Neutrophil (primary cell): ENCODE results near the gene VPS26B.

Experiments
- H3K27ac ChIP-seq: fragments of 200-600 bp; sonication (generic); 2 replicates; pipeline ENCODE4 v1.5.1; 2016; ENCODE audit warnings: mild to moderate bottlenecking, moderate library complexity
- H3K27me3 ChIP-seq: fragments of 200-600 bp; sonication (generic); 2 replicates; pipeline ENCODE4 v1.6.0; 2016; ENCODE audit warnings: mild to moderate bottlenecking
- H3K36me3 ChIP-seq: fragments of 200-600 bp; sonication (generic); 2 replicates; pipeline ENCODE4 v1.5.1; 2017
- H3K4me1 ChIP-seq, 2 experiments: fragments of 200-600 bp in 1 of 2; sonication (generic) in 1 of 2; 1 replicate in 1 of 2; 2 replicates in 1 of 2; pipeline versions ENCODE4 v1.5.1 to v1.6.1; 2013 to 2016; ENCODE audit warnings: low read depth in 1 of 2, low read length in 1 of 2, mild to moderate bottlenecking in 1 of 2, moderate library complexity in 1 of 2; ENCODE audit not compliant: control insufficient read depth in 1 of 2, insufficient read depth in 1 of 2
- H3K4me3 ChIP-seq, 2 experiments: fragments of 200-600 bp in 1 of 2; sonication (generic) in 1 of 2; 1 replicate in 1 of 2; 2 replicates in 1 of 2; pipeline ENCODE4 v1.5.1; 2013 to 2016; ENCODE audit warnings: low read depth in 1 of 2, low read length in 1 of 2, mild to moderate bottlenecking in 1 of 2, moderate library complexity in 1 of 2
- H3K9me3 ChIP-seq: fragments of 200-600 bp; sonication (generic); 2 replicates; pipeline ENCODE4 v1.5.1; 2016
- TF ChIP-seq, protein P1 (sequence below): fragments of 200-600 bp; sonication (generic); IDR thresholded peaks from 2 replicates; pipeline ENCODE4 v1.5.1; 2016; ENCODE audit warnings: antibody characterized with exemption

VPS26B gene

DNA sequence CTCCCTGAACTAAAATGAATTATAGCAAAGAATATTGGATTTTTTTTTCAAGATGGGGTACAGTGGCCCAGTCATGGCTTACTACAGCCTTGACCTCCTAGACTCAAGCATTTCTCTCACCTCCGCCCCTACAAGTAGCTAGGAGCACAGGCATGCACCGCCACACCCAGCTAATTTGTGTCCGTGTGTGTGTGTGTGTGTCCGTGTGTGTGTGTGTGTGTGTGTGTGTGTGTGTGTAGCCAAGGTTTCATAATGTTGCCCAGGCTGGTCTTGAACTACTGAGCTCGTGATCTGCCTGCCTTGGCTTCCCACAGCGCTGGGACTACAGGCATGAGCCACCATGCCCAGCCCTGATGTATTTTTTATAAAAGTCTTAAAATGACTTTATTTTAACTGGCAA, 16.1 kb downstream of the VPS26B start:
- Histone ChIP-seq H3K4me3 (no peak overlapping the region), H3K4me1 (peaks cover 14% of the 10 kb centered on the region in 2 experiments), H3K9me3 (no peaks in the 10 kb centered on the region), H3K27me3 (no peaks in the 10 kb centered on the region), H3K27ac (no peak overlapping the region), H3K36me3 (peaks cover 94% of the 10 kb centered on the region)
- TF ChIP-seq, protein P1, sequence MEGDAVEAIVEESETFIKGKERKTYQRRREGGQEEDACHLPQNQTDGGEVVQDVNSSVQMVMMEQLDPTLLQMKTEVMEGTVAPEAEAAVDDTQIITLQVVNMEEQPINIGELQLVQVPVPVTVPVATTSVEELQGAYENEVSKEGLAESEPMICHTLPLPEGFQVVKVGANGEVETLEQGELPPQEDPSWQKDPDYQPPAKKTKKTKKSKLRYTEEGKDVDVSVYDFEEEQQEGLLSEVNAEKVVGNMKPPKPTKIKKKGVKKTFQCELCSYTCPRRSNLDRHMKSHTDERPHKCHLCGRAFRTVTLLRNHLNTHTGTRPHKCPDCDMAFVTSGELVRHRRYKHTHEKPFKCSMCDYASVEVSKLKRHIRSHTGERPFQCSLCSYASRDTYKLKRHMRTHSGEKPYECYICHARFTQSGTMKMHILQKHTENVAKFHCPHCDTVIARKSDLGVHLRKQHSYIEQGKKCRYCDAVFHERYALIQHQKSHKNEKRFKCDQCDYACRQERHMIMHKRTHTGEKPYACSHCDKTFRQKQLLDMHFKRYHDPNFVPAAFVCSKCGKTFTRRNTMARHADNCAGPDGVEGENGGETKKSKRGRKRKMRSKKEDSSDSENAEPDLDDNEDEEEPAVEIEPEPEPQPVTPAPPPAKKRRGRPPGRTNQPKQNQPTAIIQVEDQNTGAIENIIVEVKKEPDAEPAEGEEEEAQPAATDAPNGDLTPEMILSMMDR = no peak

DNA sequence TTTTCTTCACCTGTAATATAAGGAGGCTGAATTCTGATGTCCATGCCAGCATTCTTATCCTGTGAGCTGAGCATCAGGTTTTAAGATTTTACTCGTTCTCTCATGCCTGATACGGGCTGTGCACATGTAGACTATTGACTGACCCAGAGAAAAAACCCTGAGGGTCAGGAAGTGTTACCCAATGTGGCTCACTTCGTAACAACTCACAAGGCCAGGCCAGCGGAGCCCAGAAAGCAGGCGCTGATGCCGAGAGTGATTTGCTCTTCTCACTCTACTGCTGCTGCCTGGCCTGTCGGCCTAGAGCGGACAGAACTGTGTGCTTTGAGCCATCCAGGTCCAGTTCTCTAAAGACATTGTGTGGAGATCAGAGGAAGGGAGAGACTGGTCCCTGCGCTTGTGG, 17.9 kb downstream of the VPS26B start:
- Histone ChIP-seq H3K4me3 (no peak overlapping the region), H3K9me3 (no peaks in the 10 kb centered on the region), H3K27ac (peak overlapping the region; percentile 71), H3K27me3 (no peaks in the 10 kb centered on the region), H3K4me1 (peaks cover 14% of the 10 kb centered on the region in 2 experiments), H3K36me3 (peaks cover 94% of the 10 kb centered on the region)
- TF ChIP-seq, protein P1 = no peak

DNA sequence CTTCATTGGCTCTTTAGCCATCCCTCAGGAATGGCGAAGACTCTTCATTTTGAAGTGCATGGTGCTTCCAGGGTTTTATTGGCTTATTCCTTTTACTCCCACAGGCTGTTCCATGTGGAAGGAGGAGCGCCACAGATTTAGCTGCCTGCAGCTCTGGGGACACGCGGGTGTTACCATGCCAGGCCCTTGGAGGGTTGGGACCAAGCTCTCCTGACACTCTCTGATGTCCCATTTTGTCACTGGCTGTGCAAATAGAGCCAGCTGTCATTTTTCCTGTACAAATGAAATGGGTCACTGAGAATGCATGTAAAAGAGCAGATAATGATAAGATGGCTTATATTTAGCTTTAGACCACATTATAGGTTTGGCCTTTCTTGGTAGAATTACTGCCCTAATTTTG, 19.4 kb downstream of the VPS26B start:
- Histone ChIP-seq H3K4me1 (peaks cover 14% of the 10 kb centered on the region in 2 experiments), H3K27ac (no peak overlapping the region), H3K36me3 (peaks cover 94% of the 10 kb centered on the region), H3K9me3 (no peaks in the 10 kb centered on the region), H3K27me3 (no peaks in the 10 kb centered on the region), H3K4me3 (no peak overlapping the region)
- TF ChIP-seq, protein P1 = no peak

DNA sequence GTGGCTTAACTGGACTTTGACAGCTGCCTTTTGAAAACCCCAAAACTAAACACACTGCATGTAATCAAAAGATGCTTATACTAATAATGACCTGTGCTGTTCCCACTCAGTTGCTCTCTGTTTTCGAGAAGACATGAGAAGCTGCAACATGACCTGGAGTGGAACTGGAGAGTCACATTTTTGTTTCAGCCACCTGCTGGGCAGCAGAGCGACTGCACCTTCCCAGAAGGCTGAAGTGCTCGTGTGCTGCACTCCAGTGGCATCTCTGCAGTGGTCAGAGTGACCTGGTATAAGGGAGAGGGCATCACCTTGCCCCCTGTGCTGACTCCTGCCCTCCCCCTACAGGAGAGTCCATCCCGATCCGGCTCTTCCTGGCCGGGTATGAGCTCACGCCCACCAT, 20.1 kb downstream of the VPS26B start:
- Histone ChIP-seq H3K27ac (no peak overlapping the region), H3K36me3 (peaks cover 94% of the 10 kb centered on the region), H3K4me1 (peaks cover 14 to 16% of the 10 kb centered on the region in 2 experiments), H3K27me3 (no peaks in the 10 kb centered on the region), H3K9me3 (no peaks in the 10 kb centered on the region), H3K4me3 (no peak overlapping the region)
- TF ChIP-seq, protein P1 = no peak

DNA sequence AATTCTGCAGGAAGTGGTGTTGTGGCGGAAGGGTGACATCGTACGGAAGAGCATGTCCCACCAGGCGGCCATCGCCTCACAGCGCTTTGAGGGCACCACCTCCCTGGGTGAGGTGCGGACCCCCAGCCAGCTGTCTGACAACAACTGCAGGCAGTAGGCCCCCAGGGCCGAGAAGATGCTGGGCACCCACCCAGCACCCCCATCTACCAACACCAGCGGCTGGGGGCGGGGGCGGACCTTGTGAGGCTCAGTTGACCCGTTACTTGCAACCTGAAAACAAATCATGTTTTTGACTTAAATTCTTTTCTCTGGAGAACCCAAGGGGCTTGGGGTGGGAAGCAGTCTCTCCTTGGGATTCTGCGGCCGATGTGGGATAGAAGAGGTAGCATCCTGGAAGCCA, 21.0 kb downstream of the VPS26B start:
- Histone ChIP-seq H3K9me3 (no peaks in the 10 kb centered on the region), H3K4me1 (peaks cover 22 to 24% of the 10 kb centered on the region in 2 experiments), H3K27ac (no peak overlapping the region), H3K27me3 (no peaks in the 10 kb centered on the region), H3K36me3 (peaks cover 91% of the 10 kb centered on the region), H3K4me3 (no peak overlapping the region)
- TF ChIP-seq, protein P1 = no peak

DNA sequence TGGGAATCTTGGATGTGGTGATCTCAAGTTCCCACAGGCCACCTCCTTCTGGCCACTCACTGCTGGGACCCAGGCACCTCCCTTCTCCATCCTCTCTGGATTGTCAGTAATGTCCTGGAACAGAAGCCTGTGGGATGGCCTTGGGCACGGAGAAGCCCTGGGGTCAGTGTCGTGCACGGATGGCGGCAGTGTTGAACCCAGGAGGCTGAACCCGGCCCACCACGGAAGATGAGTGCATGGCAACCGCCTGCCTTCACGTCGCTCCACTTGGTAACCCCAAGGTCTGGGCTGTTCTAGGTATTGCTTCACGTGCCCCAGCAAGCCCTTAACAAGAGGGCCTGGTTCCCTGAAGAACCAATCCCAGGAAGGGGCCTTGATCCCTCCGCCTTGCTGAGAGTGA, 21.6 kb downstream of the VPS26B start:
- no peaks in the 10 kb centered on the region for H3K27me3 ChIP-seq
- no peak overlapping the region for H3K4me3 ChIP-seq
- peaks cover 85% of the 10 kb centered on the region for H3K36me3 ChIP-seq
- TF ChIP-seq, protein P1 = no peak
- H3K4me1 ChIP-seq = peaks cover 29 to 31% of the 10 kb centered on the region in 2 experiments
- H3K27ac ChIP-seq = no peak overlapping the region
- no peaks in the 10 kb centered on the region for H3K9me3 ChIP-seq
